Suprapubic skin (tissue), 4 donors: ENCODE measurements around the gene GRIN1.

Experiments
- CTCF ChIP-seq, 2 donors: fragments of 200-600 bp in 1 of 2; fragments of 450-650 bp in 1 of 2; sonication (generic) in 1 of 2; IDR thresholded peaks; one replicate each; pipeline ENCODE4 v1.5.1; 2016 to 2019; ENCODE audit warnings: antibody characterized with exemption in 2 of 2, mild to moderate bottlenecking in 1 of 2, moderate library complexity in 1 of 2
- EP300 ChIP-seq: sonication (generic); formaldehyde crosslinking; IDR thresholded peaks from one replicate; pipeline ENCODE4 v1.6.1; 2017; ENCODE audit warnings: antibody characterized with exemption
- POLR2A ChIP-seq, 2 donors: fragments of 450-650 bp; IDR thresholded peaks; one replicate each; pipeline ENCODE4 v1.6.1; 2017; ENCODE audit warnings: antibody characterized with exemption in 2 of 2, mild to moderate bottlenecking in 2 of 2, moderate library complexity in 2 of 2
- POLR2AphosphoS5 ChIP-seq, 3 donors: sonication (generic); formaldehyde crosslinking; IDR thresholded peaks; one replicate each; pipeline ENCODE4 v1.6.1; 2017; ENCODE audit warnings: antibody characterized with exemption in 3 of 3

- no peak for TF ChIP-seq CTCF (IDR thresholded peaks at IDR 0.05)
- no peak for TF ChIP-seq POLR2A (IDR thresholded peaks at IDR 0.05)
- no peak for TF ChIP-seq POLR2AphosphoS5 (IDR thresholded peaks at IDR 0.05)
- no peak for TF ChIP-seq EP300
Observed at GRCh38 chr9:137168904-137169856, 30.2 kb downstream of the GRIN1 start.
